IMR-90 (cell line): Measurements from ENCODE around the gene ACHE.

Experiments used
- CEBPB ChIP-seq: IDR thresholded peaks from 2 replicates; pipeline ENCODE4 v1.6.1; 2012; ENCODE audit warnings: low read depth, low read length, improper control_type of control experiment
- MXI1 ChIP-seq: IDR thresholded peaks from 2 replicates; pipeline ENCODE4 v1.6.1; 2012; ENCODE audit warnings: low read depth, mild to moderate bottlenecking, low read length, moderate library complexity, borderline replicate concordance
- NFE2L2 ChIP-seq: fragments of 150-350 bp; IDR thresholded peaks from 2 replicates; pipeline ENCODE4 v1.6.1; 2016; ENCODE audit warnings: low read depth, mild to moderate bottlenecking, low read length
- POLR2A ChIP-seq: IDR thresholded peaks from 2 replicates; pipeline ENCODE4 v1.6.1; 2012; ENCODE audit warnings: mild to moderate bottlenecking, low read depth, low read length
- RAD21 ChIP-seq: IDR thresholded peaks from 2 replicates; pipeline ENCODE4 v1.6.1; 2012; ENCODE audit warnings: low read length, improper control_type of control experiment
- RCOR1 ChIP-seq: IDR thresholded peaks from 2 replicates; pipeline ENCODE4 v1.6.1; 2012; ENCODE audit warnings: mild to moderate bottlenecking, low read length, improper control_type of control experiment; ENCODE audit not compliant: insufficient replicate concordance
- RFX5 ChIP-seq: IDR thresholded peaks from 2 replicates; pipeline ENCODE4 v1.8.0; 2012; ENCODE audit warnings: low read depth, mild to moderate bottlenecking, low read length, moderate library complexity
- TF ChIP-seq, protein P1 (sequence below): conservative IDR thresholded peaks from 2 replicates; pipeline ENCODE4 v1.5.1; 2012; ENCODE audit warnings: mild to moderate bottlenecking, low read depth, low read length, improper control_type of control experiment
- TF ChIP-seq, protein P2 (sequence below): fragments of 150-350 bp; IDR thresholded peaks from 2 replicates; pipeline ENCODE4 v1.6.1; 2016; ENCODE audit warnings: low read depth, mild to moderate bottlenecking, low read length, moderate library complexity, borderline replicate concordance
- TF ChIP-seq, protein P3 (sequence below): fragments of 150-350 bp; IDR thresholded peaks from 2 replicates; pipeline ENCODE4 v1.6.1; 2017; ENCODE audit warnings: mild to moderate bottlenecking, antibody characterized with exemption, low read length, low read depth

DNA sequence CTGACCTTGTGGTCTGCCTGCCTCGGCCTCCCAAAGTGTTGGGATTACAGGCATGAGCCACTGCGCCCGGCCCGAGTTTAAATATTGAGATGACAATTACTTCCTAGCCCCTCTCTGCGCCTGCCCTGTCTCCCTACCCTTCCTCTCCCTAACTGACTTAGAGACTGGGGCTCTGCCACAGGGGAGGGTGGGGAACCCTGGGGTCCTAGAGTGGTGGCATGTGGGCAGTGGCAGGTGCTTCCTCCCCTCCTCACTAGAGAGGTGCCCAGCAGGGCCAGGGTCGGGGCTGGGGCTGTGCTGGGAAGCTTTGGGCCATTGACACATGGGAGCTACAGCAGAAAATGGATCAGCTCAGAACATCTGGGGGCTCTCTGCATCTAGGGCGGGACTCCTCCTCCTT is 7.0 kb upstream of the ACHE start:
- TF ChIP-seq, protein P1, sequence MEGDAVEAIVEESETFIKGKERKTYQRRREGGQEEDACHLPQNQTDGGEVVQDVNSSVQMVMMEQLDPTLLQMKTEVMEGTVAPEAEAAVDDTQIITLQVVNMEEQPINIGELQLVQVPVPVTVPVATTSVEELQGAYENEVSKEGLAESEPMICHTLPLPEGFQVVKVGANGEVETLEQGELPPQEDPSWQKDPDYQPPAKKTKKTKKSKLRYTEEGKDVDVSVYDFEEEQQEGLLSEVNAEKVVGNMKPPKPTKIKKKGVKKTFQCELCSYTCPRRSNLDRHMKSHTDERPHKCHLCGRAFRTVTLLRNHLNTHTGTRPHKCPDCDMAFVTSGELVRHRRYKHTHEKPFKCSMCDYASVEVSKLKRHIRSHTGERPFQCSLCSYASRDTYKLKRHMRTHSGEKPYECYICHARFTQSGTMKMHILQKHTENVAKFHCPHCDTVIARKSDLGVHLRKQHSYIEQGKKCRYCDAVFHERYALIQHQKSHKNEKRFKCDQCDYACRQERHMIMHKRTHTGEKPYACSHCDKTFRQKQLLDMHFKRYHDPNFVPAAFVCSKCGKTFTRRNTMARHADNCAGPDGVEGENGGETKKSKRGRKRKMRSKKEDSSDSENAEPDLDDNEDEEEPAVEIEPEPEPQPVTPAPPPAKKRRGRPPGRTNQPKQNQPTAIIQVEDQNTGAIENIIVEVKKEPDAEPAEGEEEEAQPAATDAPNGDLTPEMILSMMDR = no peak
- no peak for TF ChIP-seq MXI1
- TF ChIP-seq, protein P2, sequence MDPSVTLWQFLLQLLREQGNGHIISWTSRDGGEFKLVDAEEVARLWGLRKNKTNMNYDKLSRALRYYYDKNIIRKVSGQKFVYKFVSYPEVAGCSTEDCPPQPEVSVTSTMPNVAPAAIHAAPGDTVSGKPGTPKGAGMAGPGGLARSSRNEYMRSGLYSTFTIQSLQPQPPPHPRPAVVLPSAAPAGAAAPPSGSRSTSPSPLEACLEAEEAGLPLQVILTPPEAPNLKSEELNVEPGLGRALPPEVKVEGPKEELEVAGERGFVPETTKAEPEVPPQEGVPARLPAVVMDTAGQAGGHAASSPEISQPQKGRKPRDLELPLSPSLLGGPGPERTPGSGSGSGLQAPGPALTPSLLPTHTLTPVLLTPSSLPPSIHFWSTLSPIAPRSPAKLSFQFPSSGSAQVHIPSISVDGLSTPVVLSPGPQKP = no peak
- no peak for TF ChIP-seq POLR2A
- no peak for TF ChIP-seq RAD21
- no peak for TF ChIP-seq CEBPB
- no peak for TF ChIP-seq NFE2L2
- no peak for TF ChIP-seq RCOR1
- TF ChIP-seq, protein P3, sequence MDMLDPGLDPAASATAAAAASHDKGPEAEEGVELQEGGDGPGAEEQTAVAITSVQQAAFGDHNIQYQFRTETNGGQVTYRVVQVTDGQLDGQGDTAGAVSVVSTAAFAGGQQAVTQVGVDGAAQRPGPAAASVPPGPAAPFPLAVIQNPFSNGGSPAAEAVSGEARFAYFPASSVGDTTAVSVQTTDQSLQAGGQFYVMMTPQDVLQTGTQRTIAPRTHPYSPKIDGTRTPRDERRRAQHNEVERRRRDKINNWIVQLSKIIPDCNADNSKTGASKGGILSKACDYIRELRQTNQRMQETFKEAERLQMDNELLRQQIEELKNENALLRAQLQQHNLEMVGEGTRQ = no peak
- no peak for TF ChIP-seq RFX5
